Loucy (cell line): ENCODE measurements around the gene UBR4.

Experiments used
- EZH2phosphoT487 ChIP-seq: fragments of 200-600 bp; IDR thresholded peaks from 2 replicates; pipeline ENCODE4 v1.6.1; 2018; ENCODE audit warnings: antibody characterized with exemption, mild to moderate bottlenecking, moderate library complexity, borderline replicate concordance
- TF ChIP-seq, protein P1 (sequence below): fragments of 200-600 bp; sonication (generic); conservative IDR thresholded peaks from 2 replicates; pipeline ENCODE4 v1.5.1; 2014; ENCODE audit warnings: mild to moderate bottlenecking, antibody characterized with exemption, low read length

DNA sequence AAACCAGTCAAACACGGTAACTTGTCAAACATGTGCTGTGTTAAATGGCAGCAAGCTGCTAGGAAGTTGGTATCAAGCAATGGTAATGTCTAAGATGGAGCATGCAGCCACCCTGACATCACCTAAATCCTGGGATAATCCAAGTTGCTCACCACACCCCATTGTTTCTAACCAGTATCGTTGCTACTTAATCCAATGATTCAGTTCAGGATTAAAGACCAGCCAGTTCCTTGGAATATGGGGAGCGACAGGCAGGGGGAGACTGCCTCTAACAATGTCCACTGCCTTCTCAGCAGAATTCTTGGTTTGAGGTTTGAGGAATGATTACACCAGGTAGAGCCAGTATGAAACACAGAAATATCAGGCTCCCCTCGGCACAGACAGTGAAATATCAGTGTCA lies 131.5 kb downstream of the UBR4 start:
- TF ChIP-seq EZH2phosphoT487: no peak
- TF ChIP-seq, protein P1, sequence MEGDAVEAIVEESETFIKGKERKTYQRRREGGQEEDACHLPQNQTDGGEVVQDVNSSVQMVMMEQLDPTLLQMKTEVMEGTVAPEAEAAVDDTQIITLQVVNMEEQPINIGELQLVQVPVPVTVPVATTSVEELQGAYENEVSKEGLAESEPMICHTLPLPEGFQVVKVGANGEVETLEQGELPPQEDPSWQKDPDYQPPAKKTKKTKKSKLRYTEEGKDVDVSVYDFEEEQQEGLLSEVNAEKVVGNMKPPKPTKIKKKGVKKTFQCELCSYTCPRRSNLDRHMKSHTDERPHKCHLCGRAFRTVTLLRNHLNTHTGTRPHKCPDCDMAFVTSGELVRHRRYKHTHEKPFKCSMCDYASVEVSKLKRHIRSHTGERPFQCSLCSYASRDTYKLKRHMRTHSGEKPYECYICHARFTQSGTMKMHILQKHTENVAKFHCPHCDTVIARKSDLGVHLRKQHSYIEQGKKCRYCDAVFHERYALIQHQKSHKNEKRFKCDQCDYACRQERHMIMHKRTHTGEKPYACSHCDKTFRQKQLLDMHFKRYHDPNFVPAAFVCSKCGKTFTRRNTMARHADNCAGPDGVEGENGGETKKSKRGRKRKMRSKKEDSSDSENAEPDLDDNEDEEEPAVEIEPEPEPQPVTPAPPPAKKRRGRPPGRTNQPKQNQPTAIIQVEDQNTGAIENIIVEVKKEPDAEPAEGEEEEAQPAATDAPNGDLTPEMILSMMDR: no peak
